HFFc6 (cell line): Measurements from ENCODE around the gene CNPY1. TPM values are rescaled to one million over a fixed set of nuclear protein-coding genes. Genes with fewer than 3 reads are reported as not detected.

ENCODE experiments used
- DNase-seq: peaks from one replicate; pipeline ENCODE4 v3.0.0-alpha.2; 2018
- H3K27ac Mint-ChIP-seq: 2 replicates; pipeline ENCODE4 v1.8.0; 2020; ENCODE audit warnings: mild to moderate bottlenecking, mixed read lengths
- H3K27me3 Mint-ChIP-seq: 2 replicates; pipeline ENCODE4 v1.8.0; 2021; ENCODE audit warnings: mild to moderate bottlenecking, moderate library complexity, mixed read lengths; ENCODE audit not compliant: insufficient read depth
- H3K36me3 Mint-ChIP-seq: 2 replicates; pipeline ENCODE4 v1.8.0; 2021; ENCODE audit warnings: low read depth, mixed read lengths
- H3K4me1 Mint-ChIP-seq: 2 replicates; pipeline ENCODE4 v1.8.0; 2020; ENCODE audit warnings: low read depth, mixed read lengths
- H3K4me3 Mint-ChIP-seq: 2 replicates; pipeline ENCODE4 v1.8.0; 2020; ENCODE audit warnings: mild to moderate bottlenecking, moderate library complexity, mixed read lengths
- H3K9me3 Mint-ChIP-seq: 2 replicates; pipeline ENCODE4 v1.8.0; 2020; ENCODE audit warnings: mild to moderate bottlenecking, mixed read lengths
- CTCF ChIP-seq: fragments of 200-600 bp; sonication (generic); IDR thresholded peaks from 2 replicates; pipeline ENCODE4 v1.5.0; 2021; ENCODE audit warnings: antibody characterized with exemption, mild to moderate bottlenecking
- total RNA-seq, 6 experiments: library from RNA; stranded (reverse); fragmentation: NEBNext Ultra II Directional; extraction: Animal tissue kit (Norgen Biotek cat#: 25700); gene quantifications; 2 replicates in 1 of 6; 3 replicates in 5 of 6; pipeline ENCODE4 v1.2.3, GENCODE V29; 2021

The CNPY1 gene
- total RNA-seq, 6 experiments from 2014 or later = not detected

DNA sequence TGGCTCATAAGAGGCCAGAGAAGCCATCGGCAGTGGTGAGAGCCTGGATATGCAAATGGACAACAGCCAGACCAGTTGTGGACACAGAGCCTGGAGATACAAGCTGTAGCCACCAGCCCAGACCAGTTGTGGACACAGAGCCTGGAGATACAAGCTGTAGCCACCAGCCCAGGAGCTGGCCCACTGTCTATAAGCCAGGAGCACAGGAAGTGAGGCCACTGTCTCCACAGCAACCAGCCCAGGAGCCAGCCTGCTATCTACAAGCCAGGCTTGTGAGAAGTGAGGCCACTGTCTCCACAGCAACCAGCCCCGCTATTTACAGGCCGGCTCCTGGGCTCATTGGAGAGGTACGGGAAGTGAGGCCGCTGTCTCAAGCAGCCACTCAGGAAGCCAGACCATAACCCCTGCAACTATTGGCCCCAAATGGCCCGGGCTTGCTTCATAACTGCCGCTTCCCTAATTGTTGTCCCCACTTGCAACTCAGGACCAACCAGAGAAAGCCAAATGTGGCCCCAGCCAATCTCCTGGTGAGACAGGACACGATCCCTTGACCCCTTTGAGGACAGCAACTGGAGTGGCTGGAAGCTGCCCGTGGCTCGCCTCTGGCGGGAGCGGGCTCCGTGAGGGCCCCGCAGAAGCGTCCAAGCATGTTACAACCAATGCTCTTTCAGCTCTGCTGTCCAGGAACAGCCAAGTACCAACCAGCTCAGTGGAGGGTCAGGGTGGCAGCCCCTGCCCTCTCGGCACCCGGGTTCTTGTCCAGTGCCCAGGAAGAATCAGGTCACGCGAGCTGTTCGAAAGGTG, 44.1 kb upstream of the CNPY1 start:
- DNase-seq = peak; percentile 52
- Mint-ChIP-seq H3K27me3 (peaks cover 27% of the 10 kb centered on the region), H3K4me3 (no peak overlapping the region), H3K36me3 (no peaks in the 10 kb centered on the region), H3K27ac (no peak overlapping the region), H3K4me1 (peaks cover 10% of the 10 kb centered on the region), H3K9me3 (no peaks in the 10 kb centered on the region)
- no peak for TF ChIP-seq CTCF

- no peak overlapping the region for H3K4me3 Mint-ChIP-seq
- H3K27me3 Mint-ChIP-seq = peaks cover 30% of the 10 kb centered on the region
- H3K36me3 Mint-ChIP-seq = no peaks in the 10 kb centered on the region
- peaks cover 21% of the 10 kb centered on the region for H3K4me1 Mint-ChIP-seq
- H3K27ac Mint-ChIP-seq = no peak overlapping the region
- no peak for DNase-seq
- TF ChIP-seq CTCF = no peak
- no peaks in the 10 kb centered on the region for H3K9me3 Mint-ChIP-seq
Observed at GRCh38 chr7:155589001-155589980, 42.9 kb upstream of the CNPY1 start.

DNA sequence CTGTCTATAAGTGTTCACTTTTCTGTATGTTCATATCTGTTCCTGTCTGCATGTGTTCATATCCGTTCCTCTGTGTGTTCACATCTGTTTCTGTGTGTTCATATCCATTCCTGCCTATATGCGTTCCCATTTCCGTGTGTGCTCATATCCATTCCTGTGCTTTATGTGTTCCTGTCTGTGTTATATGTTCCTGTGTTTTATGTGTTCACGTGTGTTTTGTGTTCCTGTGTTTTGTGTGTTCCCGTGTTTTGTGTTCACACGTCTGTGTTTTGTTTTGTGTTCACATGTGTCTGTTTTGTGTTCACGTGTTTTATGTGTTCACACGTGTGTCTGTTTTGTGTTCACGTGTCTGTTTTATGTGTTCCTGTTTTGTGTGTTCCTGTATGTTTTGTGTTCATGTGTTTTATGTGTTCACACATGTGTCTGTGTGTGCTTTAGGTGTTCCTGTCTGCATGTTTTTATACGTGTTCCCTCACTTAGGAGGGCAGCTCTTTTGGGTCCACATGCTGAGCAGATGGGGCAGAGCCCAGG, 42.2 kb upstream of the CNPY1 start:
- no peak for TF ChIP-seq CTCF
- H3K4me1 Mint-ChIP-seq = peaks cover 22% of the 10 kb centered on the region
- no peak overlapping the region for H3K27ac Mint-ChIP-seq
- H3K27me3 Mint-ChIP-seq = peaks cover 30% of the 10 kb centered on the region
- no peak overlapping the region for H3K4me3 Mint-ChIP-seq
- DNase-seq = no peak
- no peaks in the 10 kb centered on the region for H3K9me3 Mint-ChIP-seq
- no peaks in the 10 kb centered on the region for H3K36me3 Mint-ChIP-seq

GRCh38 chr7:155587486-155587885, 41.1 kb upstream of the CNPY1 start:
- Mint-ChIP-seq H3K4me1 (peaks cover 22% of the 10 kb centered on the region), H3K27me3 (peaks cover 27% of the 10 kb centered on the region), H3K36me3 (no peaks in the 10 kb centered on the region), H3K9me3 (no peaks in the 10 kb centered on the region), H3K27ac (no peak overlapping the region), H3K4me3 (no peak overlapping the region)
- no peak for DNase-seq
- no peak for TF ChIP-seq CTCF

DNA sequence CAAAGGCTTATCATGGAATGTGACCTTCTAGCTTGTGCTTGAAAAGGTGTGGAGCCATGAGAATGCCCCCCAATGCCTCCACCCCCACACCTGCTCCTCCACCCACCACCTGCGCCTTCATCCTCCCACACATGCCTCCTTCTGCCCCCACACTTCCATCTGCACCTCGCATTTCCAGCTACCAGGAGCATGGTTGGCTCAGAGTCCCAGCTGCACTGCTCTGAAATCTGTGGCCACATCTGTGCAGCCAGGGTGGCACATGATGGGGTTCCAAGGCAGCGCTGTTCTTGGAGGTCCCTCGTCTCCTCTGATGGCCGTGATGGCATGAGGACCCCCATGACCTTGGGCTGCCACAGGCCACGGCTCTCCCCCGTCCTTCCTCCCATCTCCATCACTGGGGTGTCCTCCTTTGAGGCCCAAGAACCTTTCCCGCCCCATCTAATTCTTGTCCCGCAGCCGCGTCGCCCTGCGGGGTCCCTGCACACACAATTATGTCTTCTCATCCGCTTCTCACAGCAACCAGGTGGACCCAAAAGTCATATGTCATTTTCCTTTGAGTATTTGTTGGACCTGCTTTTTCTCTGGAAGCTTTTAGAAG, 40.6 kb upstream of the CNPY1 start:
- no peak for DNase-seq
- Mint-ChIP-seq H3K9me3 (no peaks in the 10 kb centered on the region), H3K4me1 (peaks cover 22% of the 10 kb centered on the region), H3K27ac (no peak overlapping the region), H3K4me3 (no peak overlapping the region), H3K36me3 (no peaks in the 10 kb centered on the region), H3K27me3 (peaks cover 30% of the 10 kb centered on the region)
- no peak for TF ChIP-seq CTCF
